ENCODE results near the gene TMEM37. TPM values are rescaled to one million over a fixed set of nuclear protein-coding genes. Genes with fewer than 3 reads are reported as not detected.

TMEM37 gene
- total and polyA plus RNA-seq, 2 of the 13 experiments (the other 11 are each of a cell fraction or from before 2014, with no cell fraction given) = 37.7 to 115 TPM

DNA sequence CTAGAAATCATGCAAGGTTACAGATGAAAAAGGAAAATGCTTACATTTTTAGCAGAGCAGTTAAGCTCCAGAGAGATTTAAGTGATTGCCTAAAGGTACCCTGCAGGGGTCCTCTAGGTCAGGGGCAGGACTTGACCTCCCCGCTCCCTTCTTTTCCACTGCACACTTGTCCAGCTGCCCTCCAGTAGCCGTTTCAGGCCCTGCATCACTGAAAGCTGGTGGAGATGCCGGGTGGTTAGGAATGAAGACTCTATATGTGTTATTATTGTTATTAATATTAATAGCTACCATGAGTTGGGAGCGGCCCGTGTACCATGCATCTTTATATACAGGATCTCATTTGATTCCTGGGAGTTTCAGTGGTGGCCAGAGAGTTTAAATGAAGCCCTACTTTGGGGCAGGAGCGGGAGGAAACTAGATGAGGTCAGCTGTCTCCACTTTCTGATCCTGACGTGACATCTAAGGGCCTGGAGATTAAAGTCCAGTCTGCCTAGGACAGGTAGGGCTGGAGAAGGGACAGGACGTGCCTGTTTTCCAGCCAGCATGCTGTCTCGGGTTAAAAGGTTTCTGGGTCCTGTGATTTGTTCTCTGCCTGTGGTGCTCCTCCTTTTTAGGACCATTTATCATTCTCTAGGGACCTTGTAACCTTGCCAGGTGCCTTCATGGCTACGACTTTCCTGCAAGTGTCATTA is 2.1 kb downstream of the TMEM37 start (continued):
- TF ChIP-seq NONO (IDR thresholded peaks at IDR 0.05) = no peak
- TF ChIP-seq NONO (CRISPR knock-in tag; conservative IDR thresholded peaks at IDR 0.05) = no peak
- TF ChIP-seq FLYWCH1 (CRISPR knock-in tag; IDR thresholded peaks at IDR 0.05) = 0 out of 2 replicates have a peak, but pooled peaks have one; percentile 32
- TF ChIP-seq CHCHD3 (CRISPR knock-in tag; IDR thresholded peaks at IDR 0.05) = no peak
- TF ChIP-seq, protein P1, sequence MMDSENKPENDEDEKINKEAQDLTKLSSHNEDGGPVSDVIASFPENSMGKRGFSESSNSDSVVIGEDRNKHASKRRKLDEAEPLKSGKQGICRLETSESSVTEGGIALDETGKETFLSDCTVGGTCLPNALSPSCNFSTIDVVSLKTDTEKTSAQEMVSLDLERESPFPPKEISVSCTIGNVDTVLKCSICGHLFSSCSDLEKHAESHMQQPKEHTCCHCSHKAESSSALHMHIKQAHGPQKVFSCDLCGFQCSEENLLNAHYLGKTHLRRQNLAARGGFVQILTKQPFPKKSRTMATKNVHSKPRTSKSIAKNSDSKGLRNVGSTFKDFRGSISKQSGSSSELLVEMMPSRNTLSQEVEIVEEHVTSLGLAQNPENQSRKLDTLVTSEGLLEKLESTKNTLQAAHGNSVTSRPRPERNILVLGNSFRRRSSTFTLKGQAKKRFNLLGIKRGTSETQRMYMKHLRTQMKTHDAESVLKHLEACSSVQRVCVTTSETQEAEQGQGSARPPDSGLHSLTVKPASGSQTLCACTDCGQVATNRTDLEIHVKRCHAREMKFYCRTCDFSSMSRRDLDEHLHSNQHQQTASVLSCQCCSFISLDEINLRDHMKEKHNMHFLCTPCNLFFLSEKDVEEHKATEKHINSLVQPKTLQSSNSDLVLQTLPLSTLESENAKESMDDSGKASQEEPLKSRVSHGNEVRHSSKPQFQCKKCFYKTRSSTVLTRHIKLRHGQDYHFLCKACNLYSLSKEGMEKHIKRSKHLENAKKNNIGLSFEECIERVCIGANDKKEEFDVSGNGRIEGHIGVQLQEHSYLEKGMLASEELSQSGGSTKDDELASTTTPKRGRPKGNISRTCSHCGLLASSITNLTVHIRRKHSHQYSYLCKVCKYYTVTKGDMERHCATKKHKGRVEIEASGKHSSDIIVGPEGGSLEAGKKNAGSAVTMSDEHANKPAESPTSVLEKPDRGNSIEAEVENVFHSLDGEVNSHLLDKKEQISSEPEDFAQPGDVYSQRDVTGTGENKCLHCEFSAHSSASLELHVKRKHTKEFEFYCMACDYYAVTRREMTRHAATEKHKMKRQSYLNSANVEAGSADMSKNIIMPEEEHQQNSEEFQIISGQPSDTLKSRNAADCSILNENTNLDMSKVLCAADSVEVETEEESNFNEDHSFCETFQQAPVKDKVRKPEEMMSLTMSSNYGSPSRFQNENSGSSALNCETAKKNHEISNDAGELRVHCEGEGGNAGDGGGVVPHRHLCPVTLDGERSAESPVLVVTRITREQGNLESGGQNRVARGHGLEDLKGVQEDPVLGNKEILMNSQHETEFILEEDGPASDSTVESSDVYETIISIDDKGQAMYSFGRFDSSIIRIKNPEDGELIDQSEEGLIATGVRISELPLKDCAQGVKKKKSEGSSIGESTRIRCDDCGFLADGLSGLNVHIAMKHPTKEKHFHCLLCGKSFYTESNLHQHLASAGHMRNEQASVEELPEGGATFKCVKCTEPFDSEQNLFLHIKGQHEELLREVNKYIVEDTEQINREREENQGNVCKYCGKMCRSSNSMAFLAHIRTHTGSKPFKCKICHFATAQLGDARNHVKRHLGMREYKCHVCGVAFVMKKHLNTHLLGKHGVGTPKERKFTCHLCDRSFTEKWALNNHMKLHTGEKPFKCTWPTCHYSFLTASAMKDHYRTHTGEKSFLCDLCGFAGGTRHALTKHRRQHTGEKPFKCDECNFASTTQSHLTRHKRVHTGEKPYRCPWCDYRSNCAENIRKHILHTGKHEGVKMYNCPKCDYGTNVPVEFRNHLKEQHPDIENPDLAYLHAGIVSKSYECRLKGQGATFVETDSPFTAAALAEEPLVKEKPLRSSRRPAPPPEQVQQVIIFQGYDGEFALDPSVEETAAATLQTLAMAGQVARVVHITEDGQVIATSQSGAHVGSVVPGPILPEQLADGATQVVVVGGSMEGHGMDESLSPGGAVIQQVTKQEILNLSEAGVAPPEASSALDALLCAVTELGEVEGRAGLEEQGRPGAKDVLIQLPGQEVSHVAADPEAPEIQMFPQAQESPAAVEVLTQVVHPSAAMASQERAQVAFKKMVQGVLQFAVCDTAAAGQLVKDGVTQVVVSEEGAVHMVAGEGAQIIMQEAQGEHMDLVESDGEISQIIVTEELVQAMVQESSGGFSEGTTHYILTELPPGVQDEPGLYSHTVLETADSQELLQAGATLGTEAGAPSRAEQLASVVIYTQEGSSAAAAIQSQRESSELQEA (CRISPR knock-in tag; IDR thresholded peaks at IDR 0.05; ENCODE audit: not compliant biosample characterization) = no peak
- no peak for TF ChIP-seq ZMYM2 (CRISPR knock-in tag; IDR thresholded peaks at IDR 0.05)
- TF ChIP-seq MEIS2 (CRISPR knock-in tag; IDR thresholded peaks at IDR 0.05) = peak; percentile 90; the same call in 1 of the 2 replicates
- TF ChIP-seq SMARCE1 (IDR thresholded peaks at IDR 0.05; ENCODE audit: borderline replicate concordance) = no peak
- no peak for TF ChIP-seq SOX13 (IDR thresholded peaks at IDR 0.05)
- TF ChIP-seq SOX13 (CRISPR knock-in tag; conservative IDR thresholded peaks at IDR 0.05 in 1 of 2, IDR thresholded peaks at IDR 0.05 in 1 of 2) = peak in 1 of 2 experiments; percentile 69; a peak in 1 of 4 replicates
- no peak for TF ChIP-seq ZKSCAN5 (CRISPR knock-in tag; IDR thresholded peaks at IDR 0.05)
- TF ChIP-seq NRL (CRISPR knock-in tag; IDR thresholded peaks at IDR 0.05; ENCODE audit: borderline replicate concordance) = no peak
- TF ChIP-seq, protein P2, sequence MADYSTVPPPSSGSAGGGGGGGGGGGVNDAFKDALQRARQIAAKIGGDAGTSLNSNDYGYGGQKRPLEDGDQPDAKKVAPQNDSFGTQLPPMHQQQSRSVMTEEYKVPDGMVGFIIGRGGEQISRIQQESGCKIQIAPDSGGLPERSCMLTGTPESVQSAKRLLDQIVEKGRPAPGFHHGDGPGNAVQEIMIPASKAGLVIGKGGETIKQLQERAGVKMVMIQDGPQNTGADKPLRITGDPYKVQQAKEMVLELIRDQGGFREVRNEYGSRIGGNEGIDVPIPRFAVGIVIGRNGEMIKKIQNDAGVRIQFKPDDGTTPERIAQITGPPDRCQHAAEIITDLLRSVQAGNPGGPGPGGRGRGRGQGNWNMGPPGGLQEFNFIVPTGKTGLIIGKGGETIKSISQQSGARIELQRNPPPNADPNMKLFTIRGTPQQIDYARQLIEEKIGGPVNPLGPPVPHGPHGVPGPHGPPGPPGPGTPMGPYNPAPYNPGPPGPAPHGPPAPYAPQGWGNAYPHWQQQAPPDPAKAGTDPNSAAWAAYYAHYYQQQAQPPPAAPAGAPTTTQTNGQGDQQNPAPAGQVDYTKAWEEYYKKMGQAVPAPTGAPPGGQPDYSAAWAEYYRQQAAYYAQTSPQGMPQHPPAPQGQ (CRISPR knock-in tag; IDR thresholded peaks at IDR 0.05; ENCODE audit: borderline replicate concordance) = no peak
- TF ChIP-seq, protein P3, sequence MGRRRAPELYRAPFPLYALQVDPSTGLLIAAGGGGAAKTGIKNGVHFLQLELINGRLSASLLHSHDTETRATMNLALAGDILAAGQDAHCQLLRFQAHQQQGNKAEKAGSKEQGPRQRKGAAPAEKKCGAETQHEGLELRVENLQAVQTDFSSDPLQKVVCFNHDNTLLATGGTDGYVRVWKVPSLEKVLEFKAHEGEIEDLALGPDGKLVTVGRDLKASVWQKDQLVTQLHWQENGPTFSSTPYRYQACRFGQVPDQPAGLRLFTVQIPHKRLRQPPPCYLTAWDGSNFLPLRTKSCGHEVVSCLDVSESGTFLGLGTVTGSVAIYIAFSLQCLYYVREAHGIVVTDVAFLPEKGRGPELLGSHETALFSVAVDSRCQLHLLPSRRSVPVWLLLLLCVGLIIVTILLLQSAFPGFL (CRISPR knock-in tag; IDR thresholded peaks at IDR 0.05) = no peak
- no peak for TF ChIP-seq ZKSCAN1 (IDR thresholded peaks at IDR 0.05; ENCODE audit: low read length)

Data from HepG2 (cell line).